HG03159 (cell line): ENCODE results near the gene KRTAP13-2.

Source experiments
- ATAC-seq: cut with Tn5 transposase; IDR thresholded peaks from one replicate; pipeline ENCODE4 v1.9.1; 2021; ENCODE audit warnings: mild to moderate bottlenecking, moderate library complexity; ENCODE audit not compliant: unreplicated experiment

The KRTAP13-2 gene

GRCh38 chr21:30329203-30329875, 42.7 kb downstream of the KRTAP13-2 start:
- ATAC-seq, result no peak

GRCh38 chr21:30326390-30326789, 45.7 kb downstream of the KRTAP13-2 start:
- ATAC-seq, result no peak
